NCI-H2081 (cell line): Measurements from ENCODE around the gene OR2A7.
"Not testable (repeated sequence)": the region's sequence is repeated elsewhere in the genome, so short reads cannot be mapped to it uniquely, and the experiment has no call there.

Experiments
- DNase-seq, 2 experiments: peaks; one replicate each; lab custom pipeline; 2025; lab: John Stamatoyannopoulos, UW

The OR2A7 gene

DNA sequence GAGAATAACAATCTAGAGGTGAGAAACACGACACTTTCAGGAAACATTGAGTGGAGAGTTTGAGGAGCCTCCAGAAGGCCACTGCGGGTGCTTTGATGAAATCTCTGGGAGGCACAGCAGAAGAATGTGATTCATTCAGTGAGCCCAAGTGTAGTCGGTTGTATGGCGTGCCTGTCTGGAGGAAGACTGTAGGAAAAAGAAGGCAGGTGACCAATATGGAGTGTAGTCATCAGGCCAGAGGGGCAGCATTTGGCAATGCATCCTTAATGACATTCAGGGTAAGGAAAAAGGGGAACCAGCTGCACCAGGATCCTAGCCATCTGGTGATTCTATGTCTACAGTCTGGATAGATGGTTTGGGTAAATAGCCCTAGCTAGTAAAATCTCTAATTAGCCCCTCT, 12.3 kb downstream of the OR2A7 start:
- DNase-seq, result not testable (repeated sequence)

DNA sequence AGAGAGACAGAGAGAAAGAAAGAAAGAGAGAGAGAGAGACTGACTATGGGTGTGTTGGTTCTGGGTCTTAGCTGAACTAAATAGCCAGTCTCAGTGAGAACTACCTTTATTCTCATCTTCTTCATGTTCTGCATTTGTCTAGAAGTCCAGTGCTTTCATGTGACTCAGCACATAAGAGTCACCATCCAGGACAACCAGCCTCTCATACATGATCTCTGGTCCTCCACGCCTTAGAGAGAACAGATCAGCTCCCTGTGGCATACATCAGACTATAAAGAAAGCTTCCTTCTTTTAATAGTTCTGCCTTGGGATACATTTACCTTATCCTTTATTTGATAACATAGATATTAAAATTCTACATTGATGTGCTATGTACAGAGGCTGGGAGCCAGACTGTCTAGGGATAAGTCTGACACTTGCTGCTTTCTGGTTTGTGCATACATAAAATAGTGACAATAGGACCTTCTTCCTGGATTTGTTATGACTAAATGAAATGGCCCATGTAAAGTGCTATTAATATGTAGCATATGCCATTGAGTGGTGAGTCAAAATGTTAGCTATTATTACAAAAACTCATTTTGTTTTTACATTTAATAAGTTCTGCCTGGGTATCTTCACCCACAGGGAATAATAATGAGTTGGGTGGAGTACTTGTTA, 16.8 kb downstream of the OR2A7 start:
- DNase-seq, result not testable (repeated sequence)

DNA sequence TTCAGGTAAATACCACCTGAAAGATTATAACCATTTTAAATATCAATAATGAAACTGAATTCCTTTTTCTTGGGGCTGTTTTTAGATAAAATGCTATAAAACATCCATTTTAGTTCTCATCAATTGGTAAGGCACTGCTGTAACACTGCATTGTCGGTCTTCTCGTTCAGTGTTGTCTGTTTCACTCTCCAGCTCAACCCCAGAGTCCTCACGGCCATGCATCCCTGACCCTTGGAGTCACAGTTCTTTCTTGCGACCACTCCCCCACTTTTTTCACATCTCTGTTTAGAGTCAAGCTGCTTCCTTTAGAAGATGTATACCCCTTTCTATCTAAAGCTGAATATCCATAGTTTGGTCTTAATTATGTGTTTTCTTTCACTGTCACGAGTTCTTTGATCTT, 17.6 kb downstream of the OR2A7 start:
- DNase-seq, result not testable (repeated sequence)

DNA sequence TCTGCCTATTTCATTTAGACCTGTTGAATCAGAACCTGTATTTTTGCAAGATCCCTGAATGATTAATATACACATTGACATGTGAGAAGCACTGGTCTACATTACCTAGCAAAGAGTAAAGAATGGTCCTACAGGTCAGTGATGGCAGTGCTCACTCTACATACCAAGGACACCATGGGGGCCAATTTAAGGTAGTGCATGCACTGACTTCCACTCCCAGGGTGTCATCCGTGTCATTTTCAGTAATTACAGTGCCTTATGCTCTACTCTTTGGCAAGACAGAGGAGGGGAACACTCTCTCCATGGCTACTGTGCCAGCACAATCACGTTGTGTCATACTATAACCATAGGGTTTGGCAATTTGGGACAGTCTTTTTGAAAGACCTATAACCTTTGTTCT, 19.2 kb downstream of the OR2A7 start:
- DNase-seq, result not testable (repeated sequence)

DNA sequence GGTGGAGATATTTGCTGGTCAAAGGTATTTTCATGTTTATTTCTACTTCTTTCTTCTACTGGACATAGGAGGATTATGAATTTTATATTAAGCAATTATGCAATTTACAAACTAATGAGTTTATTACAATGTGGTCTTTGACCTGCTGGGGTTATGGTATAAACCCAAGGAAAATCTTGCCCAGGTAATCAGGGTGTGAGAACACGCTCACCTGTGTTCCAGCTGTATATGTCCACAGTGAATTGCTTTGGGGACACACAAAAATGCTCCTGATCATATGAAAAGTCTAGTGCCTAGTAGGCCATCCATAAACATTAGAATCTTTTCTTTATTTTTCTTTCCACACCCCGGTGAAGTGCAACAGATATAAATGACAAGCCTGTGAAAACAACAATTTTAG, 25.2 kb downstream of the OR2A7 start, which contains the start of gene OR2A42:
OR2A42 (minus strand) TSS at position 241 of the 400 bp plus-strand sequence. CDS start 6,762 bp downstream, outside the sequence.
- not testable (repeated sequence) for DNase-seq

DNA sequence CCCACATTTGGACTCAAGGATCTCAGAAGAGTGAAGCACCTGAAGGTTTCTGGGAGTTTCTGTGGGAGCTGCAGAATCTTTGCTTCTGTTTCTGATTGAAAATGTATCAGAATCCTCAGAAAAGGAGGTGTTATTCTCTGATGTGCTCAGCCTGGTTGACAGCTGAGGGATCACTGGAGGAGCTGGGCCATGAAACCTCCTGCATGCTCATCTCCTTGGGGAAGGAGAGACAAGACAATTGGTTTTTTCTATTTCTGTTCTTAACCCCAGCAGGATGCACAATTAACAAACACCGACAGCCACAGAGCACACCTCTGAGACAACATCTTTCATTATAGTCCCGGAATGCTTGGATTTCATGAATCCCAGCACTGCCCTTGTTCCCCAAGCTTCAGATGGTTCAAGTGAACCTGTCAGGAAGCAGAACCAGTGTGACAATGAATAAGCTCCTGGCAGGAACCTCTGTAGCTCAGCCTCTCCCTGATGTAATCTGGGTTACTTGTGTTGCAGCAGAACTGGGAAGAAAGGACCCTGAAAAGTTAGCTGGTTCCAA, 26.0 kb downstream of the OR2A7 start:
- DNase-seq, result not testable (repeated sequence)

DNA sequence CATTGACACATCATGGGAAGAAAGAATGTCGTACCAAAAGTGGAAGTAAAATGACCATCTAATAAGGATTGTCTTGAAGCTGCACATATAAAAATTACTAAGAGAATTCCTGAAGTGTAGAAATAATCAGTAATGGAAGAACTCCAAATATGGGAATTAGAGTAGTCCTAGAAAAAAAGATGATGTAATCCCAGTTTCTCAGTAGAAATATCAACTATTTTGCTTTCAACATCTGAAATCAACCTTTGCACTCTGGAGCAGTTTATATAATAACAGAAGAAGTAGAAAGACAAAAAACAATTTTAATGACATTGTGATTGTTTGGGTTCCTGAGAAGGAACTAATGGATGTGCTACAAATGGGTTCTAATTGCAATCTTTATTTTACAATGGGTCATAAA, 31.6 kb downstream of the OR2A7 start:
- not testable (repeated sequence) for DNase-seq

DNA sequence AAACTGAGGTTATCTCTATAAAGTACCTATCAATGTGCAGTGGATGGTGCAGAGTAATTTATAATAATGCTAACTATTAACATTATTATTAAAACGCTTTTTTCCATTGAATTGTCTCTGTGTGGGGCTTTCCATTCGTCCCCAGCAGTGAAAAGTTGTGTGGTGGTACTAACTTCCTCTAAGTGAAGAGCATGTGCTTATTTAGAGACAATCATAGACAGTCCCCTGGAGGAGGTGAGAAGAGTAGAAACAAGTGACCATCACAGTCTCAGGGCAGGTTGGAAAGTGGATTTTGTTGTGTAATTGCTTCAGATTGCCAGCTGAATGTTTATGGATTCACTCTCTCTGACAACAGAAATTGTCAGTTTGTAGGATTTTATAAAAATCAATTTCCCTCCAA, 33.6 kb downstream of the OR2A7 start:
- not testable (repeated sequence) for DNase-seq

DNA sequence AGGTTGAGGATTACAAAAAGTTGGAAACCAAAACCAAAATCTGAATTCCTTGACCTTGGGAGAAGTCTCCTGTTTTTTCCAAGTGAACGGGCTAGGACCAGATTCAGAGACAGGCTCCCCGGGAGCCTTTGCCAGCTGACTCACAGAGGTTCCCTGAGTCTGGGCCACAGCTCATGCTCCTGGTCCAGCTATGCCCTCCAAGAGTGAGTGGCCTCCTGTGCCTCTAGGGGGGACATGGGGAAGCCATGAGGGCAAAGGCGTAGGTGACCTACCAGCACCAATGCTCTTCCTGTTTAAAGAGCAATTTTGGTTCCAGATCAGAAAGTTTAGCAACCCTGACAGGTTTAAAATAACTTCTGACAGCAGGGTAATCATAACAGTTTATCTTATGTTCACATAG, 35.8 kb downstream of the OR2A7 start:
- DNase-seq, result not testable (repeated sequence)

DNA sequence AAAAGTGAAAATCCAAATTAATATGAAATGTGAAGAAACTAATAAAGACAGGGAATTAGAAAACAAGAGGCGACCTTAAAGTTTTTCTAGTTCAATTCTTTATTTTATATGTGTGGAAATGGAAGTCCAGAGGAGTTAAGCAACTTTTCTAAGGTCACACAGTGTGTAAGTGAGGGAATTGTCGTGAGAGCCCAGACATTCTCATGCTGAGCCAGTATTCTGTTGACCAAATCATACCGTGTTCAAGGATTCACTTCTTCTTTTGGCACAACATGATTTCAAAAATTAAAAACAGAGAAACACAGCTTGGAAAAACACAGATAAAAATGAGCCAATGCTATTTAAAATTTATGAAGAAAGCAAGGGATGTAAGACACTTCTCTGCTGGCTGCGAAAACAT, 37.7 kb downstream of the OR2A7 start:
- not testable (repeated sequence) for DNase-seq

DNA sequence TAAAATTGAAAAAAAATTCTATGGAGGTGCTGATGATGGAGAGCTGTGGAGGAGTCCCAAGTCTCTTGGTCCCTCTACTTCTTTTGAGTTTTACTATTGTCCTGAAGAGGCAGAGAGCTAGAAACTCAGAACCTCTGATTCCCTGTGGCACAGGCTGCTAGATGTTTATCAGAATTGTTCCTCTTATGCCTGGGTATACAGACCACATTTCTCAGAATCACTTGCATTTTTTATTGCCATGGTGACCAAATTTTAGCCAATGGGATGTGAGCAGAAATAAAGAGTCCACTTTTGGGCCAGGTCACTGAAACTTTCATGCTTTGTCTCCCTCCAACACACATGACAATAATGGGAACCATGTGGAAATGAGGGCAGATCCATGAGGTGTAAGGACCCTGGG, 40.9 kb downstream of the OR2A7 start:
- not testable (repeated sequence) for DNase-seq

DNA sequence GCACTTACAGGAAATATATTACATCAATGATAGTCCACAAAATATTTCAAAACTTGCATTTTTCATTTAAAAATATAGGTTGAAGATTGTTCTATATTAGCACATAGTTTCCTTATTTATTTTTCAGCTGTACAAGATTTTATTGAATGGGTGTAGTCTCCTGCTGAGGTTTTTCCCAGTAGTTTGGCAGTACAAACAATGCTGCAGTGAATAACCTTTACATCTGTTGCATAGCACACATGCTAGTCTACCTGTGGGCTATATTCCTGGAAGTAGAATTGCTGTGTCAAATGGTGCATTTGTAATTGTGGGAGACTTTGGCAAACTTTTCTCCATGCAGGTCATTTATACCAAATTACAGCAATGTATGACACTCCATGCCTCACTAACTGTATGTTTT, 44.1 kb downstream of the OR2A7 start:
- DNase-seq, result not testable (repeated sequence)

DNA sequence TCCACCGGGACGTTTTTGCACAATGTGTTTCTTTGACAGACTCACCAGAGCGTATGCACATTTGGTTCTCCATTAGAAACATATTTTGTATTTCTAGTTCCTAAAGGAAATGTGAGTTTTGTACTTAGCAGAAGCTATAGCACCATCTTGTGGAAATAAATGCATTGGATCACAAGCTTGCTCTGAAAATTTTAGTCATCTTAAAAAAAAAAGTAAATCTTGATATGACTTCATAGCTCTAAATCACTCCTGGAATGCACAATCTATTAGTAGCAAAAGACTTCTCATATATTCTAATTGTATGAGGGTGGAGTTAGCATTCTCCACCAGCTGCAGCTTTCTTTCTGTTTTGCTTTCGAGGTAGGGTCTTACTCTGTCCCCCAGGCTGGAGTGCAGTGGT, 45.4 kb downstream of the OR2A7 start:
- DNase-seq, result not testable (repeated sequence)

DNA sequence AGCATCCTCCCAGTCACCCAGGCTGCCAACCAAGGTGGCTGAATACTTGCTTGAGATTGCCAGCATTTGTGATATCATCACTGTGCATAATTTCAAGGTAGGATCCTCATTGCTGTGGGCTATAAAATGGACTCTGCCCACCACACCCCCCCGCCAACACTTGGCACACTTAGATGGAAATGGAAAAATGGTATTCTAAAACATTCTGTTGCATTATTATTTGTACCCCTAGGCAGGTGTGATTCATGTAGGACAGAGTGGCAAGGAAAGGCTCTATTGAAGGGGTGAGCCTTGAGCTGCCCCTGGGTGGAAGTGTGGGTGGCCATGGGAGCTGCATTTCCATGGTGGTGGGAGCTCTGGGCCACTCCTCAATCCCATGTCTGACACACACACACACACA, 46.0 kb downstream of the OR2A7 start:
- not testable (repeated sequence) for DNase-seq

DNA sequence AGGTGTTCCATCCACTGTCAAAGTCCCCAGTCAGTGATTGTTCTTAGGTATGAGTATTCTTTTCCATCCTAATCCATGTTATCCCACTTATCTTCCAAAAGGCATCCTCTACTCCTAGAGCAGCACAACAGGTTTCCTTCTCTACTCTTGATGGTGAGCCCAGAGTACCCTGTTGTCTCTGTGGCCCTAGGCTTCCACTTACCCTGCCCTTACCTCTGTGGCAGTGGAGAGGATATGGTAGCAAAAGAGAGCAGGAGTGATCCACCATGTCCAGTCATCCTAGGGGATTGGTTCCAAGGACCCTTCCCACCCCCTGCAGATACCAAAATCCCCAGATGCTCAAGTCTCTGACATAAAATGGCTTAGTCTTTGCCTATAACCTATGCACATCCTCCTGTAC, 47.4 kb downstream of the OR2A7 start:
- not testable (repeated sequence) for DNase-seq
